Activated CD4-positive, alpha-beta T cell treated with anti-CD3 and anti-CD28 coated beads, Interleukin-2, amount 50 U/mL, for 48 hours (primary cell): Measurements from ENCODE around the gene SRPRA.
"Not testable (repeated sequence)": the region's sequence is repeated elsewhere in the genome, so short reads cannot be mapped to it uniquely, and the experiment has no call there.

Experiments used
- DNase-seq, 2 experiments: peaks; one replicate each; pipeline ENCODE4 v3.0.0-alpha.2; 2020

The SRPRA gene, protein sequence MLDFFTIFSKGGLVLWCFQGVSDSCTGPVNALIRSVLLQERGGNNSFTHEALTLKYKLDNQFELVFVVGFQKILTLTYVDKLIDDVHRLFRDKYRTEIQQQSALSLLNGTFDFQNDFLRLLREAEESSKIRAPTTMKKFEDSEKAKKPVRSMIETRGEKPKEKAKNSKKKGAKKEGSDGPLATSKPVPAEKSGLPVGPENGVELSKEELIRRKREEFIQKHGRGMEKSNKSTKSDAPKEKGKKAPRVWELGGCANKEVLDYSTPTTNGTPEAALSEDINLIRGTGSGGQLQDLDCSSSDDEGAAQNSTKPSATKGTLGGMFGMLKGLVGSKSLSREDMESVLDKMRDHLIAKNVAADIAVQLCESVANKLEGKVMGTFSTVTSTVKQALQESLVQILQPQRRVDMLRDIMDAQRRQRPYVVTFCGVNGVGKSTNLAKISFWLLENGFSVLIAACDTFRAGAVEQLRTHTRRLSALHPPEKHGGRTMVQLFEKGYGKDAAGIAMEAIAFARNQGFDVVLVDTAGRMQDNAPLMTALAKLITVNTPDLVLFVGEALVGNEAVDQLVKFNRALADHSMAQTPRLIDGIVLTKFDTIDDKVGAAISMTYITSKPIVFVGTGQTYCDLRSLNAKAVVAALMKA

DNA sequence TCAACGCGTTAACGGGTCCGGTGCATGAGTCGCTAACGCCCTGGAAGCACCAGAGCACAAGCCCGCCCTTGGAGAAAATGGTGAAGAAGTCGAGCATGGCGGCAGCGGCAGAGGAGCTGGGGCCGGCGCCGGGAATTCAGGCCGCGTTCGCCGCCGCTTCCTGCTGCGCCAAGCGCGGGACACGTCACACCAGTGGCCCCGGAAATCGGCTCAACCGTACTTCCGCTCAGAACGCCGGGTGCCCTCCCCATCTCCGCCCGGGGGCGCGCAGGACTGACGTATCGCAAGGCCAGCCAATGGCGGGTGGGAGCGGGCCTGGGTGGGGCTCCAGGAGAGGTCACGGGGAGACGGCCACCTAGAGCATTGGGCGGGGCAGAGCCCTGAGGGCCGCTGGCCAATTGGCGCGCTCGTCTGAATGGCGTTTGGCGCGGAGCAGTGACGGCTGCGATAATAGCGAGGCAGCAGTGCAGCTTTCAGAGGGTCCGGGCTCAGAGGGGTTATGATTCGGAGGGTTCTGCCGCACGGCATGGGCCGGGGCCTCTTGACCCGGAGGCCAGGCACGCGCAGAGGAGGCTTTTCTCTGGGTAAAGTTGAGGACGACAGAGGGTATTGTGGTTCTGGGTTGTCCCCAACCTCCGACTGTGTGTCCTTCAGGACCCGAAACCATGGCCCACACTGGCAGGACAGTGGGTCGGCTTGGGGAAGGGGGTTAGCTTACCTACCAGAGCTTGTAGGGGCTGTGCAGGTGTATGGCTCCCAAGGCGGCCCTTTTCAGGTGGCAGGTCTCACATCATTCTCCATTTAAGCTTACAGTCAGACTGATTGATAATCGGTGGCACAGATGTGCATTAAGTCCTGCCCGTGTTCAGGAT is at the start of gene SRPRA, which contains the start of gene FOXRED1:
Gene SRPRA (minus strand): TSS at position 188 of the 872 bp plus-strand sequence. CDS start 91 bp downstream, at position 97.
Gene FOXRED1 (plus strand): TSS at position 447 of the 872 bp plus-strand sequence. CDS start 53 bp downstream, at position 500.
- peak; percentile 99 to 100 for DNase-seq

DNA sequence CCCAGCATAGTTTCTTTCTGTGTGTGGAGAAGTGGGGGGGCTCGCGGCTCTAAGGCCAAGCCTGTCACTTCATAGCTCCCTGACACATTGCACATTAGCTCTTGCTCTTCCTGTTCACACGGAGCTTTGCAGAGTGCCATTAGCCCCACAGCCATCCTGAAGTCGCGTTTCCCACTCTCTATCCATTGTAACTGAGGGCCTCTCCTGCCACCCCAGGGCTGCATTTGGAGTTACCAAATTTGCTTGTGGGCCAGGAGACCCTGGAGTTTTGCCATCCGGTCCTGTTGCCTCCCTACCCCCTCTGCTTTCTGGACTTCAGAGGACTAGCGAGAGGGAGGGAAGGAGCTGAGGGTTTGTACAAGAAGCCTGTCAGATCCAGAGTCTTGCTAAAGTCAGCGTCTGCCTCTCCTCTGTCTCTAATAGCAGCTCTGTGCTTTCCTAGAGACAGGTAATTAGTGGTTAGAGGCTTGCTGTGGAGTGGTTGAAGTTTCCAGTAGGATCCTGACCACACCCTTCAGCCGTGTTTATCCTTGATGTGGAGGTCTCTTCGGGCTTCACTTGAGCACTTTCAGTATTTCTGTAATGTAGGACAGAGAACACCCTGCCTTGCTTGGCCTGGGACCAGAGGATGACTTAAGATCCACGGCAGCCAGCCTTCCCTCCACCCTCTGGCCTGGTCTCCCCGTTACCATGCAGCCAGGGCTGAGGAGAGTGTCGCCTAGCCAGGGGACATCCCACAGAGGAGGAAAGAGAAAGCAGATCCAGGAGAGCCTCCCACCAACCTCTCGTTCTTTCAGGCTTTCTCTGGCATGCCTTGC is 49.3 kb upstream of the SRPRA start:
- peak; percentile 21 to 35 for DNase-seq

DNA sequence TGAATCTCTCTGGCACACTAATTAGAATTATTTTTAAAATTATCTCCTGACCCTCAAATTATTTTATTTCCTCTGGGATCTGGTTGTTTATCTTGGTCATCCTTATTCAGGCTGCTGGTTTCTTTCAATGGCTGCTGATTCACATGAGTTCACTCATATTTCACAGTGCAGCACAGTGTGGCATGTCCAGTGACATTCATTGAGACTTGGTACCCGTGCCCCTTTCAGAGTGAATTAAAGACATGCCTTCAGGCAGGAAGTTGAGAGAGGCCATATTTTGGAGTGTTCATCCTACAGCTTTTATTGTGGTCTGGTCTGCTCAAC is 48.7 kb upstream of the SRPRA start:
- no peak for DNase-seq

DNA sequence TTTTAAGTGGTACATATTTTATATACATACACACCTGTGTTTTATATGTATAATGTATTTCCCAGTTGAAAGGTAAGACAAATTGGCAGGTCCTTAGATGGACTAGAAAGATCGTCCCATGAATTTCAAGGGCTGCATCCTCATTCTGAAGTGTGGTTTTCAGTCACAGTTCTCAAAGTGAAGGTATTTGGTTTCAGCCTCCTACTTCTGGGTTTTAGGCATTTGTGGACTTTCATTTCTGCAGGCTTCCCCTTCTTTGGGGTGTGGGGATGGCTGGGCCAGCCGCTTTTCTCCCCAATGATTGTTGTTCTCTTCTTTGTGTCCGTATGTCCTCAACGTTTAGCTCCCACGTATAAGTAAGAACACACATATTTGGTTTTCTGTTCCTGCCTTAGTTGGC is 45.1 kb upstream of the SRPRA start:
- no peak for DNase-seq

DNA sequence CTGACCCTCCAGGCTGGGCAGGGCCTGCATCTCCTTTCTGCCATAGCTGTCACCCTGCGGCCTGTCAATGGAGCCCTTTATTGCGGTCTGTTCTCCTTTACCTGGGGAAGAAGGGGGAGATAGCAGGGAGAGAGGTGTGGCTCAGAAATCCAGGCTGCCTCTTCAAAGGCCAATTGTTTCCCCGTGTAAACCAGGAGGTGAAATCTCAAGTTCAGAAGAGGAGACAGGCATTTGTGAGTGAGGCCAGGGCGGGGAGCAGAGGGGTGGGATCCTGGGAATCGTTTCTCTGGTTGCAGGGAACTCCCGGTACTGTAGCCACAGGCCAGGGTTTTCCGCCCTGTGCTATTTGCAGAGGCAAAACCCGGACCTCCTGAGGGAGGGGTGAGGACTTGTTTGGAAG is 44.3 kb upstream of the SRPRA start:
- no peak for DNase-seq

DNA sequence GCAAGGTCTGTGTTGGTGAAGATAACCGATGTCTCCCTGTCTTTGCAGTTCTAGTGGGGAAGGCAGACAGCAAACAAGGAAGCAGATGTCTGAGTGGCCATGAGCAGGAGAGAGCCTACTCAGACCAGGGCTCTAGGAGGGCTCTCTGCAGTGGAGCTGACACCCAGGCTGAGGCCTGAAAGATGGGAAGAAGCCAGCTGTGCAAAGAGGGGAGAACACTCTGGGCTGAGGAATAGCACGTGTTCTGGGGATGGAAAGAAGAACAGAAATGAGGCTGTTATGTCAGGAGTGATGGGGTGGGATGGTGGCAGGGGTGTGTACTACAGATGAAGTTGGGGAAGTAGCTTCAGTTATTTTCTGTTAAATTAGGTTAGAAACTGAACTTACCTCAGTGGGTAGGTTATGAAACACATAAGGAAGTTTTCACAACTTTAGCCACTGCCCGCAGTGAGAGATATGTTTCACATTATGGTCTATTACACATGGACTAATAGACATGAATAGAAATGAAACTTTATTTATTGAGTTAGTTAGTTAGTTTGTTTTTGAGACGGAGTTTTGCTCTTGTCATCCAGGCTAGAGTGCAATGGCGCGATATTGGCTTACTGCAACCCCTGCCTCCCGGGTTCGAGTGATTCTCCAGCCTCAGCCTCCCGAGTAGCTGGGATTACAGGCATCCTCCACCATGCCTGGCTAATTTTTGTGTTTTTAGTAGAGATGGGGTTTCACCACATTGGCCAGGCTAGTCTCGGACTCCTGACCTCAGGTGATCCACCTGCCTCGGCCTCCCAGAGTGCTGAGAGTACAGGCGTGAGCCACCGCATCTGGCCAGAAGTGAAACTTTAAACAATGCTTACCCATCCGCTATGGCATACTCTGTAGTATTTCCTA is 43.0 kb upstream of the SRPRA start:
- DNase-seq: no peak

DNA sequence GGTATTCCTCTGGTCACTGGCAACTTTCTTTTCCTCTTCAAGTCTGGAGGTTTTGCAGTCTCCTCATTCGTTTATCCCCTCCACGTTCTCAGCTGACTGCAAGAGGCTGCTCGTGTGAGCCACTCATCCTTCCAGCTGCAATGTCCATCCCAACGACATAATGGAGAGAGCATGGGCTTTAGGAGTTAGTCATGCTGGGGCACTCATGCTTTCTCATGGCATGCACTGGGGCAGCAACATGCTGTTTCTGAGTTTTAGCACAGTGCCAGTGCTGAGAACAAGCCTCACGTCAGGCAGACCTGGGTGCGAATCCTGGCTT is 42.3 kb upstream of the SRPRA start:
- DNase-seq: no peak

DNA sequence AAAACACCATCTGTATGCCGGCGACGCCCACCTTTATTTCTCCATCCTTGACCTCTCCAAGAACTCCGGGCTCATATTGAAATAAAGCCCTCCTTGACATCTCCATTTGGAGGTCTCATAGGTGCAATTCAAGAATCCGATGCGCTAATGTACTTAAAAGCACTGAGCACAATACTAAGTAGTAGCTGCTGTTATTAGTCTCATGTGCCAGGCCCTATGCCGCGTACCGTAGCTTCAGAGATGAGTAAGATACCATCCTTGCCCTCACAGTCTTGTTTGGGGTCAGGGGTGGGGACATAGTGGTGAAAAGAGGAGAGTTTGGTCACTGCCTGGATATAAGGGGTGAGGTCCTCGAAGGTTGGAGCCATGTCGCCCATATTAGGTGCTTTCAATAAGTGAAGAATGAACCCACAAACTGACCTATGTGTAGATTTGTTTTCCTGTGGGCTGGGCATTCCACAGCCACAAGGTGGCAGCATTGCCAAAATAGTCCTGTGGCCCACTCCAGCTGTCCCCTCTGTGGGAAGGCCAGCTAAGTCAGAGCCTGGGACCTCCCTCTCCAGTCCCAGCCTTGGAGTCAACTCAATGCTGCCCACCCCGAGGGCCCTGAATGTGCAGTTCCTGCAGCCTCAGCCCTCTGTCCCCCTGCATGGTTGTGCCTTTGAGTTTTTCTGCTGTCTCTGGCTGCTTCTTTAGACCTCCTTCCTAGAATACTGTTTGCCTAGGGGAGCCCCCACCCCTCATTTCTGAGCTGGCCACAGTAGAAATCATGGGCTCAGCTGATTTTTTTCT is 41.7 kb upstream of the SRPRA start:
- peak; percentile 65 to 68 for DNase-seq

DNA sequence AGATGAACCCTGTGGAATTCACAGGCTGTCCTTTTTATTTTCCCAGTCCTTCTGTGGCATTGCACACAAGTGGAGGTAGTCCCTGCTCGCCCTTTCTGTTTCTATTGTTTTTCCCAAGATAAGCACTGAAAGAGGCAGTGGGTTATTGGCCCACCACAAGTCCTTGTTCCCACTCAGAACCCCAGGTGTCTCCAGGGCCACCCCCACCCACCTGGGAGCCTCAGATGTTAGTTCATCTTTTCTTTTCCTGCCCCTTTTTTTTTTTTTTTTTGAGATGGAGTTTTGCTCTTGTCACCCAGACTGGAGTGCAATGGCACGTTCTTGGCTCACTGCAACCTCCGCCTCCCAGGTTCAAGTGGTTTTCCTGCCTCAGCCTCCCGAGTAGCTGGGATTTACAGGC is 40.1 kb upstream of the SRPRA start:
- not testable (repeated sequence) for DNase-seq

DNA sequence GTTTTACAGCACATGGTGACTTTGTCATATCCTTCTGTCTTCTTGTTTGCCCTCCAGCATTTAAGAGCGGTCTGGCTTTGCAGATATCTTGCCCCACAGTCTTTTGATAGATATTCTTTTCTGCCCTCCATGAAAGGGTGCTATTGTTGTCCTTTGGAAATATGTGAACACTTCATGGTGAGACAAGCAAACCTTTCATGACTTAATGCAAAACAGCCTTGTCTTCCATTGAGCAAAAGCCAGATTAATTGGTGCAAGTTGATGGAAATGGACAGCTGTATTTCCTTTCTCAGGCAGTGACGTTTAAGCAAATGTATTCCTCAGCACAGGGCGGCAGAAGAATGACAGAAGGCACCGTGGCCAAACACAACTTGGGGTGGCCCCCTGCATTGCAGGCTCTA is 39.6 kb upstream of the SRPRA start:
- DNase-seq: no peak

DNA sequence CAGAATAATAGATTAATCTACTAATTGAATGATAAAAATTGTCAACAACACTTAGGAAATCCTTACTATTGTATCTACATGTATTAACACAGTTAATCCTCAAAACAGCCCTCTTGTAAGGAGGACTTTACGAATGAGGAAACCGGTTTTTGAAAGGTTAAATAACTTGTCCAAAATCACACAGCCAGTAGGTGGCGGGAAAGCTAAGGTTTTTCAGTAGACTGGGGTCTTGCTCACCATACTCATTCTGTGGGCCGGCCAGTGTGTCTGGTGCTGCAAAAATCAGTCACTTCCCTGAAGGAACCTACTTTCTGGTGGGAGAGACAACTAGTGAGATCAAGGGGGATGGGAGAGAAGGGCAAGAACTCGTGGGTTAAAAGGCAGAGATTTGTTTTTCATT is 39.0 kb upstream of the SRPRA start:
- DNase-seq: no peak

DNA sequence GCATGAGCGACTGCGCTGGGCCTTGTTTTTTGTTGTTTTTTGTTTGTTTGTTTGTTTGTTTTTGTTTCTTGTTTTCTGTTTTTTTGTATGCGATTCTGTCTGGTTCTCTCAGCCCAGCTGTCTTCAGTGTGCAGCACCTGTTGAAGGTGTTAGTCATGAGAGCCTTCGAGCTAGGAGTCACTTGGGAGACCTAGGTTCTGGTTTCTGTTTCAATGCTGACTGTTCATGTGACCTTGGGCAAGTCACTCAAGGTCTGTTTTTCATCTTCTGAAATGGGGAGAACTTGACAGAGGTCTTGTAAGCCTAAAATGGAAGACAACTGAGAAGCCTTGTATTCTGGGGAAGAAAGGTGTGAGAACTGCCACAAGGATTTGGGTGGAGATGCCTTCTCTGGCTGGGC is 37.0 kb upstream of the SRPRA start:
- DNase-seq: no peak

DNA sequence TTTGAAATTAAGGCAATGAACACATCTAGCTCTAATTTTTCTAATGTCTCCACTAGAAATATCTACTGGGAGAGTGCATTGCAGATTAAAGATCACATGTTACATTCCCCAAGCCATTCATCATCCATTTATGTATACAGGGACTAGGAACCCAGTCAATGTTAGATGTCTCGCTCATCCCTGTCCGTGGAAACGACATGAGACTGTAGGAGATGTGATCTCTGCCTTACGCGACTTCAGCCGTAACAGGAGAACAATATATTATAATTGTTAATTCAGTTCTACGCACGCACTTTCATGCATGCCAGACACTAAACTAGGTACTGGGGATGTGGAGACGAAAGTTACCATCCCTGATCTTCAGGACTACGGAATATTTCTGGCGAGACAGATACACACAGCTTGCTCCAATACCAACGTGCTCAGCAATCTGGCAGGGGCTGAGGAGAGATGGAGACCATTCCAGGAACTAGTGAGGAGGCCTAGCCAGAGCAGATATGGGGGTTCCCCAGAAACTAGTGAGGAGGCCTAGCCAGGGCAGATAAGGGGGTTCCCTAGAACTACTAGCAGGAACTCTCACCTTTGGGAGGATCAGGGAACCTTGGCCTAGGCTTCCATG is 35.9 kb upstream of the SRPRA start:
- peak in 1 of 2 experiments; percentile 32 for DNase-seq

DNA sequence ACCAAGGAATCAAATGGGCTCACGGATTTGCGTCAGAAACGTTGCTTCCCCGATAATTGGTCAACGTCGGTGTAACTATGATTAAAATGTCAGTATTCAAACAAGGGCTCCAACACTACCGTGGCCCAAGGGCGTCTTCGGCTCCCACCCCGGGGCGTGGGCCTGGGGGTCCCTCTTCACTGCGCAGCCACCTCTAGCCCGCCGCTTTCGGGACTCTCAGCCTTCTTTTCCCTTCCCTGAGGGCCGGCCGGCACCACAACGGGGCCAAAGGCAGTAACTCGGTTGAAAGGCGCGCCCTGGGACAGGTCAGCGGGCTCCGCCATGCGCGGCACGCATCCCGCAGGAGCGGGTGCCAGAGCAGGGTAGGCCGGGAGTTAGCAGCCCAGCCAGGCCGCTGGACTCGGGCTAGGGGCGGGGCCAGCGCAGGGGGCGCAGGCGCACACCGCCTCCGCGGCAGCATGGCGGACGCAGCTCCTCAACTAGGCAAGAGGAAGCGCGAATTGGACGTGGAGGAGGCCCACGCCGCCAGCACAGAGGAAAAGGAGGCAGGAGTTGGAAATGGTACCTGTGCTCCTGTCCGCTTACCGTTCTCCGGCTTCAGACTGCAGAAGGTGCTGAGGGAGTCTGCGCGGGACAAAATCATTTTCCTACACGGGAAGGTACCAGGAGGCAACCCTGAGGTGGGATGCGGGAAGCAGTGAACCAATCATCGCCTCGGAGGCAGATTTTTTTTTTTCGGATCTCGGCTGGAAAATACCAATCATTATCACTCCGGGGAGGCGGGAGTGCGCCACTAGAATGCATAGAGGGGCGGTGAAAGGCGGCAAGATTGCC is 35.1 kb upstream of the SRPRA start, which contains the start of gene DCPS:
Gene DCPS (plus strand): TSS at position 438 of the 834 bp plus-strand sequence. CDS start 21 bp downstream, at position 459.
- peak; percentile 87 to 89 for DNase-seq

DNA sequence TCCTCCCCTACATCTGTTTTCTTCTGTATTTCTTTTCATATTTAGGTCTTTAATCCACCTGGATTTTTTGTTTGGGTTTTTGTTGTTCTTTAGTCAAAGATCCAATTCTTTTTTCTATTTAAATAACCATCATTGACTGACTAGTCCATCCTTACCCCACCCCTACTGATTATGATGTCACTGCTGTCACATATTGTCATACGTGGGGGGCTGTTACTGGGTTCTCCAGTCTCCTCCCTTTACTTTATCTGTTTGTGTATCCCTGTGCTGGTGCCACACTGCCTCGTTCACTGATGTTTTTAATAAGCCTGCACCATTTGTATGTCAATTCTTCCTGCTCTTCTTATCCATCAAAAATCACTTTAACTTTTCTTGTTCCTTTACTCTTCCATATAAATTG is 28.3 kb upstream of the SRPRA start:
- DNase-seq: no peak

DNA sequence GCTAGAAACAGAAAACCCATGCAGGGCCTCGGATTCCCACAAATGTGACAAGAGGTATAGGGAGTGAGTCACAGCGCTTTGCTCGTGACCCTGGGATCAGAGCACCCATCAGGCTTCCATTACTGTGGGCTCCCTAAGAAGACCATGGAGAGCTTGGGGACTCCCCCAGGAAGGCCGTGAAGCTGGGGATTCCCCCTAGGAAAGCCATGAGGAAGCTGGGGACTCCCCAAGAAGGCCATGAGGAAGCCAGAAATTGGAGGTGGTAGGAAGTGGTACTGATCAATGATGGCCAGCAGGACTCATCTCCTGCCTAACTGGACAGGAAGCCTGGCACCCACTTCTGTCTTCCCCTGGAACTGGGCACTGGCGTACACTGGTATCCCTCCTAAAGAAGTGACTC is 25.0 kb upstream of the SRPRA start:
- no peak for DNase-seq

DNA sequence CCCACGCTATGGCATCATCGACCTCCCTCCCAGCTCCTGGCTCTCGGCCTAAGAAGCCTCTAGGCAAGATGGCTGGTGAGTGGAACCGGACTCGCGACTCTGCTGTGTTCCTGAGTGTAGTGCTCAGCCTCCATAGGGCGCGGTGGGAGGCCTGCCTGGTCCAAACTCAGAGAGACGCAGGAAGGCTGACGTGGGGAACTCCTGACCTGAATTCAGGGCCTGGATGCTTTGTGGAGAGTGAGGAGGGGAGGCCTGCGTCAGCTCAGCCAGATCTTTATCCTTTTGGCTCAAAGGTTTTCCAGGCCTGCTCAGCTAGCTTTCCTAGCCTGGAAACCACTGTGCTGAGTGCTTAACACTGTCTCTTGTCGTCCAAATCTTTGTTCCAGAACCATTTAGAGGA is 22.2 kb upstream of the SRPRA start:
- DNase-seq: no peak

DNA sequence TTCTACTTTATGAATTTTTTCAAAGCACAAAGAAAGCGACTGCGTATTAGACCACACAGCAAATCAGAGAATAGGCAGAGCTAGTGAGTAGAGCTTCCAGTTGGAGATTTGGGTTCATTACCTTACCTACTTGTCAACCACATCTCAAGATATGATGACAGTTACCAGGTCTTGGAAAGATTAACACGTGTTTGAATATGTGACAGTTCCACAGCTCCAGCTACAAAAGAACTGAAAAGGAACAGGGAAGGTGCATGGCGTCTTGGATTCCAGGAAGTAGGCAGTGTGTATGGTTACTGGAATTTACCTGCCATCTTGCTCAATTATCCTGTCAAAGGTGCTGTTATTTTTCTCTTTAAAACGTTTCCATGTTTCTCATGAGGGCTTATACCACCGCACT is 19.5 kb upstream of the SRPRA start:
- DNase-seq: no peak

DNA sequence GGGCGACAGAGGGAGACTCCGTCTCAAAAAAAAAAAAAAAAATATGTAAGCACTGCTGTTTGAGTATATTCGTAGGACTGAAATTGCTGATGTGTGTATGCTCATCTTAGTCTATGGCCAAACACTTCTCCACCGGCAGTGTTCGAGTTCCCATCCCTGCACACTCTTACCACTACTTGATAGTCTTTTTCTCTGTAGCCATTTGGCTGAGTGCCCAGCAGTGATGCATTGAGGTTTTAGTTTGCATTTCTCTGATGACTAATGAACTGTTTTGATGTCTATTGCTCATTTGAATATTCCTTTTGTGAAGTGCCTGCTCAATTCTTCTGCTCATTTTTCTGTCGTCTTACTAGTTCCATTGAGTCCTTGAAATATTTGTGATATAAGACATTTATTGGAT is 16.1 kb upstream of the SRPRA start:
- DNase-seq: peak; percentile 92 to 94
